GM21737 (cell line): ENCODE data around the gene TUBA8.
"Not testable (repeated sequence)": the region's sequence is repeated elsewhere in the genome, so short reads cannot be mapped to it uniquely, and the experiment has no call there.

Source experiments
- ATAC-seq: cut with Tn5 transposase; IDR thresholded peaks from one replicate; pipeline ENCODE4 v1.9.1; 2021; ENCODE audit warnings: mild to moderate bottlenecking, moderate library complexity; ENCODE audit not compliant: unreplicated experiment

The TUBA8 gene

GRCh38 chr22:18165356-18165755 is 54.7 kb downstream of the TUBA8 start:
- ATAC-seq, result not testable (repeated sequence)

DNA sequence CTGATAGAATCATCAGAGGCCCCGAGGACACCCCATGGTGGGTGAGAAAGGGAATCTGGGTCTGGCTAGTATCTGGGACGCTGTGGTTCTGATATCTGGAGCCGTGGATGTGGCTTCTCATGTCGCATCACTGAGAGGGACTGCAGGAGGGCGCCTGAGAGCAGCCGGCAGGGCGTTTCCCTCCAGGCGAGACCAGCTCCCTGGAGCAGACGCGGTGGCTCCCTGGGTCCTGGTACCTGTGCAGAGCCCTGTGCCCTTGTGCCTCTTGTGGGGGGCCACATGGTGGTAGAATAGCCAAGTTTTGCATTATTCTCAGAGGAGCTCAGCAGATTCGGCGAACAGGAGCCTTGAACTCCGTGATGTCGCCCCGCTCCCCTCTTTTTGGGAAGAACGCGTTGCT is 59.7 kb downstream of the TUBA8 start:
- ATAC-seq, result not testable (repeated sequence)

GRCh38 chr22:18172203-18172602 is 61.6 kb downstream of the TUBA8 start:
- not testable (repeated sequence) for ATAC-seq

- not testable (repeated sequence) for ATAC-seq
These were observed 62.2 kb downstream of the TUBA8 start for GRCh38 chr22:18172776-18173175.

DNA sequence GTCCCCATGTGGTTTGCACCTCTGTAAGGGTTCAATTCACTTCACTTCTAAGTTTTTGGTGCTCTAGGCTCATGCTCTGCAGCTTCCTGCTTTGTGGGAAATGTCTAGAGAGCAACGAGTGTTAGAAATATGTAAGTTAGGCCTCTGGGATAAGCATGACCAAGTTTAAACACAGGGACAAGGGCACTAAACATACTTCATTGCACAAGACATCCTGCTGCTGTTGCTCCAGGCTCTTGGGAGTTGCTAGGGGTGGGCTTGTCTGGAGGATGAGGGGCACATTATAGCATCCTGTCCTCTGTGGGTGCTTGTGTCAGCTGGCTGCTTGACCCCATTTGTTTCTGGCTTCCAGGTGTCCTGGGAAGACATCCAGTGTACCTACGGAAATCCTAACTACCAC is 62.8 kb downstream of the TUBA8 start:
- not testable (repeated sequence) for ATAC-seq
